ENCODE data around the gene SNAI3. TPM values are rescaled to one million over a fixed set of nuclear protein-coding genes. Genes with fewer than 3 reads are reported as not detected.

SNAI3 gene
- total RNA-seq, 2 donors from 2014 or later: 0.27 TPM; not detected in 1

DNA sequence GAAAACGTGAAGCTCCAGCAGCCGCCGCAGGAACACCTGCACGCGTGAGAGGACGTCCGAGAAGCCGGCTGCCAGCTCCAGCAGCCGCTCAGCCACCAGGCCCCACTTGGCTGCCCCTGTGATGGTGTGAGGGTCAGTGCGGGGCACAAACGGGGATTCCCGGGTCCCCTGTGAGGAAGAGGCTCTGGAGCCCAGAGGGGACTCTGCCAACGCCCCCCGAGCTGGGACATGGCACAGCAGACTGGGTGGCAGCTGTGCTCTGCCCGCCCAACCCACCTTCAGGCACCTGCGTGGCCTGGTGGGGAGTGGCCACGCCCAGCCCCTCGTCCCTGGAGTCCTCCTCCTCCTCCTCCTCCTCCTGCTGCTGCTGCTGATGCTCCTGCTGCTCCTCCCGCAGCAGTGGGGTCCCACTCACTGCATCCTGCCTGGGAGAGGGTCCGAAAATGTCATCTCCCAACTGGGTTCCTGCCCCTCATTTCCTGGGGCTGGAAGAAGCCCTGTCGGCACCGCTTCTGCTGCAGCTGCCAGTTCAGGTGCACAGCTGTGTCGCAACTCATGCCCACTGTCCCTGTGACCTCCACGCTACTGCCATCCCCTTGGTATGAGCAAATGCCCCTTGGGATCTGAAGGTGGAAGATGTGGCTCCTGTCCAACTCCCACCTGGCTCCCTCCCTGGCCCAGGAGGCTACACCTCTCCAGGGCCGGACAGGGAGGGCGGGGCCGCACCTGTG is 47.5 kb upstream of the SNAI3 start:
- no peaks in the 10 kb centered on the region for H3K27me3 ChIP-seq (replicated peaks; ENCODE audit: insufficient read depth)
- ATAC-seq (ENCODE audit: insufficient number of reproducible peaks, low FRiP score, low read depth) (no peak), DNase-seq (ENCODE audit: low spot score) (no peak)
- H3K4me1 ChIP-seq (ENCODE audit: control insufficient read depth in 1 of 2, low read depth in 2 of 2): peaks cover 0 to 6% of the 10 kb centered on the region in 2 donors
- H3K27ac ChIP-seq: no peak overlapping the region
- no peak overlapping the region for H3K4me3 ChIP-seq
- TF ChIP-seq, protein P1, sequence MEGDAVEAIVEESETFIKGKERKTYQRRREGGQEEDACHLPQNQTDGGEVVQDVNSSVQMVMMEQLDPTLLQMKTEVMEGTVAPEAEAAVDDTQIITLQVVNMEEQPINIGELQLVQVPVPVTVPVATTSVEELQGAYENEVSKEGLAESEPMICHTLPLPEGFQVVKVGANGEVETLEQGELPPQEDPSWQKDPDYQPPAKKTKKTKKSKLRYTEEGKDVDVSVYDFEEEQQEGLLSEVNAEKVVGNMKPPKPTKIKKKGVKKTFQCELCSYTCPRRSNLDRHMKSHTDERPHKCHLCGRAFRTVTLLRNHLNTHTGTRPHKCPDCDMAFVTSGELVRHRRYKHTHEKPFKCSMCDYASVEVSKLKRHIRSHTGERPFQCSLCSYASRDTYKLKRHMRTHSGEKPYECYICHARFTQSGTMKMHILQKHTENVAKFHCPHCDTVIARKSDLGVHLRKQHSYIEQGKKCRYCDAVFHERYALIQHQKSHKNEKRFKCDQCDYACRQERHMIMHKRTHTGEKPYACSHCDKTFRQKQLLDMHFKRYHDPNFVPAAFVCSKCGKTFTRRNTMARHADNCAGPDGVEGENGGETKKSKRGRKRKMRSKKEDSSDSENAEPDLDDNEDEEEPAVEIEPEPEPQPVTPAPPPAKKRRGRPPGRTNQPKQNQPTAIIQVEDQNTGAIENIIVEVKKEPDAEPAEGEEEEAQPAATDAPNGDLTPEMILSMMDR (IDR thresholded peaks at IDR 0.05): no peak
- no peaks in the 10 kb centered on the region for H3K9me3 ChIP-seq
- peaks cover 23% of the 10 kb centered on the region for H3K36me3 ChIP-seq

DNA sequence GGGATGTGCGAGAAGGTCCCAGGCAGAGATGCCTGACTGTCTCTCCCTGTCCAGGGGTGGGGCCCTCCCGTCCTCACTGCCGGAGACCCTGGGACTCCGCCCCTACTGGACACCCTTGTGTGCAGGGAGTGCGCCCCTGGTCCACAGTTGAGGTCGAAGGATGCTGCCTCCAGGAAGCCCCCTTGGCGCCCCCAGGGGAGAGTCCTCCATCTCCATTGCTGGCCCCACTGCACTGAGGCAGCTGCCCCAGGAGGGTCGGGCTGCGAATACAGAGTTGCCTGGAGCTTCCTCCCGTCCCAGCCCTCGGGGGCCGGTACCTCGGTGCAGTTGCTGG is 46.6 kb upstream of the SNAI3 start:
- ATAC-seq (ENCODE audit: insufficient number of reproducible peaks, low FRiP score, low read depth): no peak

DNA sequence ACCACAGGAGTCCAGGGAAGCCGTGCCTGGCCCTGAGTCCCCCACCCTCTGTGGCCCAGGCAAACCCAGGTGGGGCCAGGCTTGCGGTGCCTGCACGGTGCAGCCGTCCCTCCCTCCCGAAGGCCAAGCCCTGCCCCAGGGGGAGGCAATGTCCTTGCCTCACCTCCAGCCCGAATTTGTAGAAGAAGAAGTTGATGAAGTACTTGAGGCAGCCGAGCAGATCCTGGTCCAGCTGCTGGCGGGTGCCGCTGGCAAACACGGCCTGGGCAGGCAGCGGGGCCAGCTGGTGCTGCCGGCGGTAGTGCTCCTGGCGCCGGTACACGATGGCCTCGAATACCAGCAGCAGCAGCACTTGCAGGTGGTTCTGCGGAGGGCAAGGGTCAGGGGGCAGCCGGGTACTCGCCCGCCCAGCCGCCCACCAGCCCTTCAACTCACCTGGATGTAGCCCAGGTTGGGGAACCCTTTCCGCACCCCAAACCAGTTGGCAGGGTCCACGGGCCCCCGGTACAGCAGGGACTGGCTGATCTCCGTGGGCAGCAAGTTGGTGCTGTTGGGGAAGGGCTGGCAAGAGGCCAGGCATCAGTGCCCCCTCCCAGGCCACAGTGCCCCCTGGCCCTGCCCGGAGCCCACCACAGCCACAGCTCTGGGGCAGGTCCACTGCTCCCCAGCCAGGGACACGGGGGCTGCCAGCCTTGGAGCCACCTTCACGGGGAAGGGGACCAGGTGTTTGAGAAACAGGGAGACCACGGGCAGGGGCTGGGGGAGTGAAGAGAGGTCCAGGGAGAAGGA is 46.1 kb upstream of the SNAI3 start:
- Histone ChIP-seq H3K9me3 (no peaks in the 10 kb centered on the region), H3K36me3 (peaks cover 29% of the 10 kb centered on the region), H3K4me1 (ENCODE audit: control insufficient read depth in 1 of 2, low read depth in 2 of 2) (peaks cover 0 to under 1% of the 10 kb centered on the region in 2 donors), H3K27me3 (replicated peaks; ENCODE audit: insufficient read depth) (no peaks in the 10 kb centered on the region), H3K4me3 (no peak overlapping the region), H3K27ac (no peak overlapping the region)
- DNase-seq (ENCODE audit: low spot score): no peak
- no peak for ATAC-seq (ENCODE audit: insufficient number of reproducible peaks, low FRiP score, low read depth)
- TF ChIP-seq, protein P1 (IDR thresholded peaks at IDR 0.05): no peak

More for the DNA sequence above, 46.6 kb upstream of the SNAI3 start:
- H3K36me3 ChIP-seq: peaks cover 24% of the 10 kb centered on the region
- no peak for DNase-seq (ENCODE audit: low spot score)
- no peaks in the 10 kb centered on the region for H3K27me3 ChIP-seq (replicated peaks; ENCODE audit: insufficient read depth)
- TF ChIP-seq, protein P1 (IDR thresholded peaks at IDR 0.05): no peak
- H3K9me3 ChIP-seq: no peaks in the 10 kb centered on the region
- no peak overlapping the region for H3K27ac ChIP-seq
- H3K4me1 ChIP-seq (ENCODE audit: control insufficient read depth in 1 of 2, low read depth in 2 of 2): peaks cover 0 to 6% of the 10 kb centered on the region in 2 donors
- H3K4me3 ChIP-seq: no peak overlapping the region

DNA sequence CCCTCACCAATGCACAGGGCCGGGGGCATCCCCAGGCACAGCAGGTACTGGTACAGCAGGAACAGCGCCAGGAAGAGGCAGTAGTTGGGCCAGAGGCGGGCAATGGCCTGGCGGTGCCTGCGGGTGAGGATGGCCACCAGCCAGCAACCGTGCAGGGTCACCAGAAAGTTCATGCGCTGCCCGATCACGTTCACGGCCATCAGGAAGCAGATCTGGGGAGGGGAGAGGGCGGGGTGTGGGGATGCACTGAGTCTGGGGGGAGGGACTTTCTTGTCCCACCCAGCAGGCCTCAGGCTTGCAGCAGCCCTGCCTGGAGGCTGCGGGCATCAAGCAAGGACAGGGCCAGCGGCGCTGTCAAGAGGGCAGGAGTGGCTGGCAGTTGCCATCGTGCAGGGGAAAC is 45.4 kb upstream of the SNAI3 start:
- Histone ChIP-seq H3K36me3 (peaks cover 29% of the 10 kb centered on the region), H3K4me3 (no peak overlapping the region), H3K4me1 (ENCODE audit: control insufficient read depth in 1 of 2, low read depth in 2 of 2) (no peaks in the 10 kb centered on the region), H3K27ac (no peak overlapping the region), H3K9me3 (no peaks in the 10 kb centered on the region), H3K27me3 (replicated peaks; ENCODE audit: insufficient read depth) (no peaks in the 10 kb centered on the region)
- no peak for DNase-seq (ENCODE audit: low spot score)
- no peak for ATAC-seq (ENCODE audit: insufficient number of reproducible peaks, low FRiP score, low read depth)
- TF ChIP-seq, protein P1 (IDR thresholded peaks at IDR 0.05): no peak
